Measurements from ENCODE around the gene SH3D21. TPM values are rescaled to one million over a fixed set of nuclear protein-coding genes. Genes with fewer than 3 reads are reported as not detected.

The SH3D21 gene
- total and polyA plus RNA-seq, 2 donors = 1.8 to 3.5 TPM

- DNase-seq (ENCODE audit: extremely low spot score) = no peak
- 70% methylated on average over 7 of the region's 7 CpGs for WGBS
- Histone ChIP-seq H3K4me3 (ENCODE audit: low read depth, low read length) (no peak overlapping the region), H3K27ac (ENCODE audit: low read depth) (no peak overlapping the region), H3K36me3 (ENCODE audit: insufficient read depth) (peaks cover 7% of the 10 kb centered on the region), H3K4me1 (ENCODE audit: insufficient read depth) (no peaks in the 10 kb centered on the region)
These were observed 43.1 kb downstream of the SH3D21 start for GRCh38 chr1:36349241-36349671.

- no peaks in the 10 kb centered on the region for H3K4me1 ChIP-seq (ENCODE audit: insufficient read depth)
- H3K27ac ChIP-seq (ENCODE audit: low read depth) = no peak overlapping the region
- H3K36me3 ChIP-seq (ENCODE audit: insufficient read depth) = peaks cover 7% of the 10 kb centered on the region
- H3K4me3 ChIP-seq (ENCODE audit: low read depth, low read length) = no peak overlapping the region
- no peak for DNase-seq (ENCODE audit: extremely low spot score)
- 74% methylated on average over 16 of the region's 16 CpGs for WGBS
These were observed 43.7 kb downstream of the SH3D21 start for GRCh38 chr1:36349839-36350238.

DNA sequence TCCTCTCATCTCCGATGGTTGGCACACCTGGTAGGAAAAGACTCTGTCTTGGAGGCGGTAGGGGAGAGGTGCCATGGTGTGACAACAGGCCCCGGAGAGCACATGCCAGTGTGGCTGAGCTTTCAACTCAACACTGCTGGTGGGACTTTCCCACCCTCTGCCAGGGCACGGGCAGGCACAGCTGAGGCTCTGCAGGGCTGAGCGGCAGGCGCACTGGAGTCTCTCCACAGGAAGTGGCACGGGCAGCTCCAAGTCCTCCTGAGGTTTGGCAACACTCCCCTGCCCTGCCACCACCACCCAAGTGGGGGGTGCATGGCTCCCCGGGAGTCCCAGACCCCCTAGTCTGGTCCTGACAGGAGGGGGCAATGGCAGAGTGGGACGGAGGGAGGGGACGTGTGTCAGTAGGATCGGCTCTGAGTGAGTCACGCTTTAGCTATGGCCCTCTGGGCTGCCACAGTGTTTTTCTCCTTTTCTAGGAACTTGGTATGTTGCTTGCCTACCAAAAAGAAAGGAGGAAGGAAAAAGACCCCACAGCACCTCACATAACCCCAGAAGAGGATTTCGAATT lies 44.6 kb downstream of the SH3D21 start:
- H3K36me3 ChIP-seq (ENCODE audit: insufficient read depth) = peaks cover 5% of the 10 kb centered on the region
- peak overlapping the region; percentile 33 for H3K27ac ChIP-seq (ENCODE audit: low read depth)
- WGBS = 36% methylated on average over 13 of the region's 13 CpGs
- no peak overlapping the region for H3K4me3 ChIP-seq (ENCODE audit: low read depth, low read length)
- DNase-seq (ENCODE audit: extremely low spot score) = no peak
- no peaks in the 10 kb centered on the region for H3K4me1 ChIP-seq (ENCODE audit: insufficient read depth)

GRCh38 chr1:36351227-36351977 lies 45.2 kb downstream of the SH3D21 start:
- no peak overlapping the region for H3K4me3 ChIP-seq (ENCODE audit: low read depth, low read length)
- 42% methylated on average over 14 of the region's 14 CpGs for WGBS
- no peaks in the 10 kb centered on the region for H3K4me1 ChIP-seq (ENCODE audit: insufficient read depth)
- H3K27ac ChIP-seq (ENCODE audit: low read depth) = peak overlapping the region; percentile 33
- no peak for DNase-seq (ENCODE audit: extremely low spot score)
- peaks cover 5% of the 10 kb centered on the region for H3K36me3 ChIP-seq (ENCODE audit: insufficient read depth)

DNA sequence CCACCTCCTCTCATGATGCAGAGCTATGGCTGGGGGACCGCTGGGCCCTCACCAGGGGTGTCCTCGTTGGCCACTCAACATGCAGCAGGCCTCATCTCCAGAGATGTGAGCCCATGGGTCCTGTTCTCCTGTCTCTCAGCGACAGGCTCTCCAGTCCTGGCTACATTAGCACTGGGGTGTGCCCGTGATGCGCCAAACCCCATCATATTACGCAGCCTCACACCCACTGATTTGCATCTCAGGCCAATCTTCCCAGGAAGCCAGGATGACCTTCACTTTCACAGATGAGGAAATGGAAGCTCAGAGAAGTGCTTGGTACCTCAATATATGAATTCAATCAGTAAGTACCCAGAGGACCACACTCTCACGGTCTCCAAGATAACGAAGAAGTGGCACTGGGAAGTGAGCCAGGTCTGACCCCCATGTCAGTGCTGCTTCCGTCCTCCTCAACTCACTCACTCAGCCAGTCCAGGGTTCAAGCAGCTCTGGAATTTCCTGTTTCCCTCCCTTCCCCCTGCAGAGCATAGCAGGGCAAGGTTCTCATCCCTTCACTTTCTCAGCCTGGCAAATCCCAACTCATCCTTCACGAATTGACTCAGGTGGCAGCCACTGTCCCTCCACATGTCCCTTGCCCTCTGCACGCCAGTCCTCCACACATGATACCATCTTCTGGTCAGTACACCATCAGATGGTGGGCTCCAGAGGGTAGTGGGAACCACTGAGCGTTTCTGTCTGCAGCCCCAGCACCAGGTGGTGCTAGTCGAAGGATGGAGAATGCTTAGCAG lies 46.1 kb downstream of the SH3D21 start:
- WGBS = 77% methylated on average over 13 of the region's 13 CpGs
- Histone ChIP-seq H3K36me3 (ENCODE audit: insufficient read depth) (peaks cover 2% of the 10 kb centered on the region), H3K27ac (ENCODE audit: low read depth) (no peak overlapping the region), H3K4me3 (ENCODE audit: low read depth, low read length) (no peak overlapping the region), H3K4me1 (ENCODE audit: insufficient read depth) (no peaks in the 10 kb centered on the region)
- no peak for DNase-seq (ENCODE audit: extremely low spot score)

DNA sequence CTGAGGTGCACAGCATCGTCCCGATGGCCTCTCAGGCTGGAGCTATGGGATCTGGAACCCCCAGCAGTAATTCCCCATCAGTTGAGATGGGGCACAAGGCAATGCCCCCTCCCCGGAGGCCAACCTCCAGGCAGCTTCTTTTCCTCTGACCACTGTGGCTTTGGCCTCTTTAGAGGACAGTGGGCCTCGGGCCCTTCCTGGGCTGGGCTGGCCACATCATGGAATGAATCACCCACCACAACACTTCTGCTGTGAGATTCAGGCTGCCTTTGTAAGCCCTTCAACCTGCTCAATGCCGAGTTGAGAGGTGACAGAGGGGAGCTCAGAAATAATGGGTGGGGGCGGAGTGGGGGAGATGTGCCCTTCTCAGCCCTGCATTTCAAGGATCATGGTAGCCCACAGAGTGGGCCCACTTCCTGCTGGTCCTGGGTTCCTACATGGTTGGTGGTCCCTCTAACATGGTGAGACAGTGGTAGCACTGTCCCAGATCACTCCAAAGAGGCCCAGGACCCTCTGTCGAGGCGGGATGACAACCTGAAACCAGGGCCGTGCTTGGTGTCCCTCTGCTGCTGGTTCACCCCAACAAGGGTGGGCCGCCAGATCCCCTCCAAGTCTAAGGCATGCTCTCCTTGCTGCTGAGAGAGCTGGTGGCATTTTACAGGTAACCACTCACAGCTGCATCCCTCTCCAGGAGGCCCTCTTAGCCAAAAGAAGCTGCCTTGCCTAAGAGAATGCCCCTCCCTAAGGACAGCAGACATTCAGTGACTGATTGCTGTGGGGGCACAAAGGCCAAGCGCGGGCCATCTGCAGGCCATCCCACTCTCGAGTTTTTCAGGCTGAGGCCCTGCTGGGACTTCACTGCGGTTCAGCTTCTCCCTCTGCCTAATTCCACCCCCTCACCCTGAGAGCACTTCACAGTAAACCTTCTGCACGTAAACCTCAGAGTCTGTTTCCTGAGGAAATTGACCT lies 47.0 kb downstream of the SH3D21 start:
- DNase-seq (ENCODE audit: extremely low spot score) = no peak
- Histone ChIP-seq H3K4me1 (ENCODE audit: insufficient read depth) (no peaks in the 10 kb centered on the region), H3K4me3 (ENCODE audit: low read depth, low read length) (no peak overlapping the region), H3K36me3 (ENCODE audit: insufficient read depth) (no peaks in the 10 kb centered on the region), H3K27ac (ENCODE audit: low read depth) (no peak overlapping the region)
- 82% methylated on average over 15 of the region's 15 CpGs for WGBS

GRCh38 chr1:36354486-36354885 lies 48.3 kb downstream of the SH3D21 start:
- H3K36me3 ChIP-seq (ENCODE audit: insufficient read depth) = no peaks in the 10 kb centered on the region

DNA sequence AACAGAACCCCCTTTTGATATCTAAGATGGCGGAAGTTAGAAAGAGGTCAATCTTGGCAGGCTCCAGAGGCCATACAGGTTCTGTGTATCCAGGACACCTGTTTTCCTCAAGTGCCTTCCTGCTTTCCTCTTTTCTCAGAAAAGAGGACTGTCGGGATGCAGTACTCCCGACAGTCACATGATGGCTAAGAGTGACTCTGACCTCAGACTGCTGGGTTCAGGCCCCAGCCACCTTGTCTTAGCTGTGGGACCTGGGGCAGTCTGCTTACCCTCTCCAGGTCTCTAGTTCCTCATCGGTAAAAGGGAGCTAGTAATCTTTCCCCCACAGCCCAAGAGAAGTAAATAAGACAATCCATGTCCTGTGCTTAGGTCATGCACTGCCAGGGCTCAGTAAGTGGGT lies 49.6 kb downstream of the SH3D21 start:
- no peak for DNase-seq (ENCODE audit: extremely low spot score)
- H3K27ac ChIP-seq (ENCODE audit: low read depth) = no peak overlapping the region
- WGBS = 83% methylated on average over 4 of the region's 4 CpGs
- H3K4me3 ChIP-seq (ENCODE audit: low read depth, low read length) = no peak overlapping the region
- H3K4me1 ChIP-seq (ENCODE audit: insufficient read depth) = no peaks in the 10 kb centered on the region
- H3K36me3 ChIP-seq (ENCODE audit: insufficient read depth) = no peaks in the 10 kb centered on the region

More at GRCh38 chr1:36354486-36354885, 48.3 kb downstream of the SH3D21 start:
- Histone ChIP-seq H3K27ac (ENCODE audit: low read depth) (no peak overlapping the region), H3K4me1 (ENCODE audit: insufficient read depth) (no peaks in the 10 kb centered on the region), H3K4me3 (ENCODE audit: low read depth, low read length) (no peak overlapping the region)
- 94% methylated on average over 11 of the region's 11 CpGs for WGBS
- DNase-seq (ENCODE audit: extremely low spot score) = no peak

- Histone ChIP-seq H3K36me3 (ENCODE audit: insufficient read depth) (no peaks in the 10 kb centered on the region), H3K4me3 (ENCODE audit: low read depth, low read length) (no peak overlapping the region), H3K4me1 (ENCODE audit: insufficient read depth) (no peaks in the 10 kb centered on the region), H3K27ac (ENCODE audit: low read depth) (no peak overlapping the region)
- DNase-seq (ENCODE audit: extremely low spot score) = no peak
- WGBS = 92% methylated on average over 13 of the region's 13 CpGs
These were observed 52.4 kb downstream of the SH3D21 start for GRCh38 chr1:36358514-36359084.

DNA sequence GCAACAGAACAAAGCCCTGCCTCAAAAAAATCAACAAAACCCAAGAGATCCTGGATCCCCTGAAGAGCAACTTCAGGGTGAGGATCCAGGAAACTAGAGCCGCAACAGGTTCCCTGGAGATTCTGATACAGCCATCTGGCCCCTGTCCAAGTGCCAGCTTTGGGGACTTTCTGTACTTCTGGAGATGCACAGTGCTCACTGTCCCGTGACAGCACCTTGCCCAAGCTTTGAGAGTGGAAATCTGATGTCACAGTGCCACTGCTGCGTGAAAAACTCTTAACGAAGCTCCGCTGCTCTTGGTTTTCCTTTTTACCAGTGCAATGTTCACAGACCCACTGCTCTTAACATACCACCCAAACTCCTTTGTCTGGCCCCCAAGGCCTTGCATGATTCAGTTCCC lies 53.2 kb downstream of the SH3D21 start:
- 95% methylated on average over 5 of the region's 5 CpGs for WGBS
- no peak overlapping the region for H3K27ac ChIP-seq (ENCODE audit: low read depth)
- no peaks in the 10 kb centered on the region for H3K4me1 ChIP-seq (ENCODE audit: insufficient read depth)
- no peak overlapping the region for H3K4me3 ChIP-seq (ENCODE audit: low read depth, low read length)
- DNase-seq (ENCODE audit: extremely low spot score) = no peak
- H3K36me3 ChIP-seq (ENCODE audit: insufficient read depth) = no peaks in the 10 kb centered on the region

DNA sequence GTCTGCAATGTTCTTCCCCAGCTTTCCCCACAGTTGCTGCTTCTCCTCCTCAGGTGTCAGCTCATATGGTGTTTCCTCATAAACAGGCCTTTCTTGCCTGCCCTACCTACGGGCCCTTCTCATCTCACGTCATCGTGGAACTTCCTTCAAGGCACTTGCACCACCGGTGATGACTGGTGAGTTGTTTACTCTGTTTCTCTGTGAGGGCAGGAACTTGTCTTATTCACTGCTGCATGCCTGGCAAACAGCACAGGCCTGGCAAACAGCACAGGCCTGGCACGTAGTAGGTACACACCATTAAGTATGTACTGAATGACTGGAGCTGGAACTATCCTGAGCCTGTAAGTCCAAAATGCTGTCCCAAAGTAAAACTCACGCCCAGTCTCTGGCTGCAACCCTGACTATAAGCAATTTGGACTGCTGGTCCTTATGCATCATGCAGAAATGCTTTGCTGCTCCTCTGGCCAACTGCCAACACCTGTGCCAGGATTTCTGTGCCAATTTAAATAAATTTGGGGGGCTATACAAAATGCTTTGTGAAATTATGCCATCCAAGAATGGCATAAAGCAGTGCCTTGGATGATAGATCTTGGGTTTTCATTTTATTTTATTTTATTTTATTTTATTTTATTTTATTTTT lies 53.9 kb downstream of the SH3D21 start:
- H3K36me3 ChIP-seq (ENCODE audit: insufficient read depth) = no peaks in the 10 kb centered on the region
- WGBS = 78% methylated on average over 6 of the region's 6 CpGs
- no peak for DNase-seq (ENCODE audit: extremely low spot score)

DNA sequence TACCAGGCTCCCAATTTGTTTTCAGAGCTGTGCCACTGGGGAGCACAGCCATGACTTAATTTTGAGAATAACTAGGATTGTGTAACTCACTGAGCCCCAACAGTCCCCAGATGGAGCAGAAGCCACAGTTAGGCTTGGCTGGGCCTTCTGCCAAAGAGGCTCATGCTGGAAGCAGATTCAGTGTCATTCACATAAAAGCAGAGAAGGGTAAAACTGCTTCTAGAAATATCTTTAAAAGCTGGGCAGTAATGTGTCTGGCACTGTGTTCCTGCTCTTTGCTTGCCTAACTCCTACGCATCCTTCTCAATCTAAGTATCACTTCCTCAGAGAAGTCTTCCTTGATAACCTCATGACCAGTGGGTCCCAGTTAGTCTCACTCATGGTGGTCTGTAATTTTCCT lies 59.2 kb downstream of the SH3D21 start:
- Histone ChIP-seq H3K4me3 (ENCODE audit: low read depth, low read length) (no peak overlapping the region), H3K27ac (ENCODE audit: low read depth) (no peak overlapping the region), H3K36me3 (ENCODE audit: insufficient read depth) (no peaks in the 10 kb centered on the region), H3K4me1 (ENCODE audit: insufficient read depth) (no peaks in the 10 kb centered on the region)
- no peak for DNase-seq (ENCODE audit: extremely low spot score)
- WGBS = 45% methylated on average over 1 of the region's 1 CpG

More for the DNA sequence above, 53.9 kb downstream of the SH3D21 start:
- no peaks in the 10 kb centered on the region for H3K4me1 ChIP-seq (ENCODE audit: insufficient read depth)
- H3K4me3 ChIP-seq (ENCODE audit: low read depth, low read length) = no peak overlapping the region
- H3K27ac ChIP-seq (ENCODE audit: low read depth) = no peak overlapping the region

Data from urinary bladder (tissue), 4 donors.